HepG2 (cell line): Measurements from ENCODE around the gene NPC1. TPM values are rescaled to one million over a fixed set of nuclear protein-coding genes. Genes with fewer than 3 reads are reported as not detected.
A peak's percentile ranks its signal among the peaks of the same experiment; 100 is the strongest.

Experiments used
- ARNT2 ChIP-seq: sonication (generic); formaldehyde crosslinking; IDR thresholded peaks from 2 replicates; pipeline ENCODE4 v1.8.0; 2022; ENCODE audit warnings: mild to moderate bottlenecking, low read depth, missing genetic modification reagents, moderate library complexity
- ASH2L ChIP-seq: fragments of 300-600, 200-600 bp; sonication (generic); IDR thresholded peaks from 2 replicates; pipeline ENCODE4 v1.7.0; 2017; ENCODE audit warnings: low read depth, mild to moderate bottlenecking, moderate library complexity, mixed read lengths, low read length; ENCODE audit not compliant: insufficient read length
- MIER3 ChIP-seq: IDR thresholded peaks from 2 replicates; pipeline ENCODE4 v1.6.1; 2016; ENCODE audit warnings: missing compliant biosample characterization, borderline replicate concordance
- NFATC3 ChIP-seq: sonication (generic); formaldehyde crosslinking; IDR thresholded peaks from 2 replicates; pipeline ENCODE4 v1.5.1; 2020; ENCODE audit warnings: mild to moderate bottlenecking, missing genetic modification reagents
- NFKB2 ChIP-seq: sonication (generic); formaldehyde crosslinking; IDR thresholded peaks from 2 replicates; pipeline ENCODE4 v1.4.0; 2020; ENCODE audit warnings: missing genetic modification reagents, borderline replicate concordance
- PHF8 ChIP-seq: sonication (generic); formaldehyde crosslinking; IDR thresholded peaks from 2 replicates; pipeline ENCODE4 v1.5.0; 2020; ENCODE audit warnings: missing genetic modification reagents
- POGZ ChIP-seq: sonication (generic); formaldehyde crosslinking; IDR thresholded peaks from 2 replicates; pipeline ENCODE4 v1.4.0; 2020; ENCODE audit warnings: mild to moderate bottlenecking, missing genetic modification reagents
- RBFOX2 ChIP-seq: fragments of 200-400 bp; formaldehyde crosslinking; IDR thresholded peaks from 2 replicates; pipeline ENCODE4 v1.6.1; 2017; ENCODE audit warnings: low read depth, mild to moderate bottlenecking, low read length
- SIN3A ChIP-seq: IDR thresholded peaks from 2 replicates; pipeline ENCODE4 v1.6.1; 2011; ENCODE audit warnings: low read depth, mild to moderate bottlenecking, control low read depth, low read length, borderline replicate concordance
- SIX1 ChIP-seq: sonication (generic); formaldehyde crosslinking; IDR thresholded peaks from 2 replicates; pipeline ENCODE4 v1.4.0; 2020; ENCODE audit warnings: missing genetic modification reagents, borderline replicate concordance
- TCF7L2 ChIP-seq: IDR thresholded peaks from 2 replicates; pipeline ENCODE4 v1.6.1; 2011; ENCODE audit warnings: mild to moderate bottlenecking, low read depth, low read length, moderate library complexity
- ZNF263 ChIP-seq: sonication (generic); formaldehyde crosslinking; IDR thresholded peaks from 2 replicates; pipeline ENCODE4 v1.4.0; 2020; ENCODE audit warnings: missing genetic modification reagents
- ZNF879 ChIP-seq: sonication (generic); formaldehyde crosslinking; IDR thresholded peaks from 2 replicates; pipeline ENCODE4 v1.8.1; 2023; ENCODE audit warnings: missing genetic modification reagents
- polyA plus RNA-seq, 8 experiments: library from polyadenylated mRNA; depleted of rRNA in 3 of 8; stranded (reverse) in 7 of 8; unstranded in 1 of 8; fragments of >200 nt; fragmentation: Illumina TruSeq in 4 of 8; extraction: Trizol in 4 of 8; gene quantifications; 2 replicates each; pipeline versions ENCODE4 v1.2.1 to v1.2.3, GENCODE V29; 2011 to 2016; ENCODE audit warnings: low read depth in 4 of 8, missing spikeins in 1 of 8, mixed read lengths in 1 of 8; ENCODE audit not compliant: insufficient read depth in 1 of 8
- total RNA-seq, 5 experiments: library from RNA; depleted of rRNA; stranded (reverse); fragments of >200 nt; fragmentation: Illumina TruSeq; extraction: Trizol; gene quantifications; 2 replicates each; pipeline ENCODE4 v1.2.3, GENCODE V29; 2016; ENCODE audit warnings: low read depth in 1 of 5
- TF ChIP-seq, protein P1 (sequence below): sonication (generic); formaldehyde crosslinking; IDR thresholded peaks from 2 replicates; pipeline ENCODE4 v1.4.0; 2020; ENCODE audit warnings: missing genetic modification reagents, mild to moderate bottlenecking, borderline replicate concordance
- TF ChIP-seq, protein P2 (sequence below), 2 experiments: fragments of 450-650 bp in 1 of 2; sonication (generic) in 1 of 2; formaldehyde crosslinking; IDR thresholded peaks; 2 replicates each; pipeline versions ENCODE4 v1.5.0 to v1.8.0; 2020 to 2022; ENCODE audit warnings: mild to moderate bottlenecking in 1 of 2, missing genetic modification reagents in 1 of 2
- TF ChIP-seq, protein P3 (sequence below): IDR thresholded peaks from 2 replicates; pipeline ENCODE4 v1.6.1; 2016; ENCODE audit warnings: mild to moderate bottlenecking, missing biosample characterization, missing genetic modification reagents
- TF ChIP-seq, protein P4 (sequence below): sonication (generic); formaldehyde crosslinking; IDR thresholded peaks from 2 replicates; pipeline ENCODE4 v1.8.1; 2023; ENCODE audit warnings: mild to moderate bottlenecking, inconsistent platforms, moderate library complexity, missing genetic modification reagents, borderline replicate concordance
- TF ChIP-seq, protein P5 (sequence below): IDR thresholded peaks from 2 replicates; pipeline ENCODE4 v1.6.1; 2016
- TF ChIP-seq, protein P6 (sequence below): IDR thresholded peaks from 2 replicates; pipeline ENCODE4 v1.6.1; 2012; ENCODE audit warnings: inconsistent platforms

The NPC1 gene
- total and polyA plus RNA-seq, 2 of the 13 experiments (the other 11 are each of a cell fraction or from before 2014, with no cell fraction given) = 46.5 to 114 TPM

DNA sequence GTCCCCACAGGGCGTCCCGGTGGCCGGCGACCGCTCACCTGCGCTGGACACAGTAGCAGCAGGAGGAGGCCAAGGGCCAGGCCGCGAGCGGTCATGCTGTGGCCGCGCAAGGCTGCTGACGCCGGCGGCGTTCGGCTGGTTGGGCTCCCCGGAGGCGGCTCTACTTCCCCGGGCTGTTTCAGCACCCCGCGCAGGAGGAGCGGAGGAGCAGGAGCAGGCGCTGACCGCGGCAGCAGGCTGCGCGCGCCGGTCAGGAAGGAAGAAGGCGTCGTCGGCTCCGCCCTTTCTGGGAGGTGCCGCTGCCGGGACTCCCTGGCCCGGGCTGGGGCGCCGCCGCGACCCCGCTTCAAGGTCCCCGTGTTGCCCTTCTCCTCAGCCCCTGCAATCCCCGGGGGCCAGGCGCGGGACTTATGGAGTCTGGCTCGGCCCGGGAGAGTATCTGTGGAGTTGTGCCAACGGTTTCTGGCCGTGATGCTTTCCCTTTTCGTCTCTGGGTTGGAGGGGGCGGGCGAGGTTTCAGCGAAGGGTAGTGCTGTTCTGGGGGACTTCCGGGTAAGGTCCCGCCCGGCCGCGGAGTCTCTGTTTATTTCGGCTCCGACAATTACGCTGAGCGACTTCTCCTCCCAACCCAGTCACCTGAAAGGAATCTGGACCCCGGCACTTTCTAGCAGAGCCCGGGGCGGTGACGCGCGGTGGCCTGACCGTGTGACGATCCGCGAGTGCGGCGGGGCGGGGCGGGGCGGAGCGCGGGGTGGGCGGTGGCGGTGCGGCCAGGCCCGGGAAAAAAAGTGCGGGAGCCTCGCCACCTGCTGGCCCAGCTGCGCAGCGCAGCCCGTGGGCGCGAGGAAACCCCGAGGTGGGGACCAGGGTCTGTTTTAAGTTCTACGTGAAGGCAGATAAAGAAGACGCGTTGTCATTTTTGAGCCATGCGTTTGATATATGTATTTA, at the start of gene NPC1 (continued):
- TF ChIP-seq, protein P1, sequence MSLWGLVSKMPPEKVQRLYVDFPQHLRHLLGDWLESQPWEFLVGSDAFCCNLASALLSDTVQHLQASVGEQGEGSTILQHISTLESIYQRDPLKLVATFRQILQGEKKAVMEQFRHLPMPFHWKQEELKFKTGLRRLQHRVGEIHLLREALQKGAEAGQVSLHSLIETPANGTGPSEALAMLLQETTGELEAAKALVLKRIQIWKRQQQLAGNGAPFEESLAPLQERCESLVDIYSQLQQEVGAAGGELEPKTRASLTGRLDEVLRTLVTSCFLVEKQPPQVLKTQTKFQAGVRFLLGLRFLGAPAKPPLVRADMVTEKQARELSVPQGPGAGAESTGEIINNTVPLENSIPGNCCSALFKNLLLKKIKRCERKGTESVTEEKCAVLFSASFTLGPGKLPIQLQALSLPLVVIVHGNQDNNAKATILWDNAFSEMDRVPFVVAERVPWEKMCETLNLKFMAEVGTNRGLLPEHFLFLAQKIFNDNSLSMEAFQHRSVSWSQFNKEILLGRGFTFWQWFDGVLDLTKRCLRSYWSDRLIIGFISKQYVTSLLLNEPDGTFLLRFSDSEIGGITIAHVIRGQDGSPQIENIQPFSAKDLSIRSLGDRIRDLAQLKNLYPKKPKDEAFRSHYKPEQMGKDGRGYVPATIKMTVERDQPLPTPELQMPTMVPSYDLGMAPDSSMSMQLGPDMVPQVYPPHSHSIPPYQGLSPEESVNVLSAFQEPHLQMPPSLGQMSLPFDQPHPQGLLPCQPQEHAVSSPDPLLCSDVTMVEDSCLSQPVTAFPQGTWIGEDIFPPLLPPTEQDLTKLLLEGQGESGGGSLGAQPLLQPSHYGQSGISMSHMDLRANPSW (CRISPR knock-in tag) = peak; percentile 72; the same call in 1 of the 2 replicates
- peak; percentile 46; the same call in 1 of the 2 replicates for TF ChIP-seq NFKB2 (CRISPR knock-in tag)
- no peak for TF ChIP-seq SIX1 (CRISPR knock-in tag)
- peak; percentile 85 for TF ChIP-seq PHF8 (CRISPR knock-in tag)
- TF ChIP-seq, protein P2, sequence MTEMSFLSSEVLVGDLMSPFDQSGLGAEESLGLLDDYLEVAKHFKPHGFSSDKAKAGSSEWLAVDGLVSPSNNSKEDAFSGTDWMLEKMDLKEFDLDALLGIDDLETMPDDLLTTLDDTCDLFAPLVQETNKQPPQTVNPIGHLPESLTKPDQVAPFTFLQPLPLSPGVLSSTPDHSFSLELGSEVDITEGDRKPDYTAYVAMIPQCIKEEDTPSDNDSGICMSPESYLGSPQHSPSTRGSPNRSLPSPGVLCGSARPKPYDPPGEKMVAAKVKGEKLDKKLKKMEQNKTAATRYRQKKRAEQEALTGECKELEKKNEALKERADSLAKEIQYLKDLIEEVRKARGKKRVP (CRISPR knock-in tag; IDR thresholded peaks at IDR 0.05) = peak in 1 of 2 experiments; percentile 35; a peak in 1 of 4 replicates
- TF ChIP-seq NFATC3 (CRISPR knock-in tag) = peak; percentile 74; the same call in 1 of the 2 replicates
- TF ChIP-seq ARNT2 (CRISPR knock-in tag) = 0 out of 2 replicates have a peak, but pooled peaks have one; percentile 30
- 0 out of 2 replicates have a peak, but pooled peaks have one; percentile 32 for TF ChIP-seq MIER3 (CRISPR knock-in tag)
- peak; percentile 99 for TF ChIP-seq RBFOX2
- TF ChIP-seq, protein P3, sequence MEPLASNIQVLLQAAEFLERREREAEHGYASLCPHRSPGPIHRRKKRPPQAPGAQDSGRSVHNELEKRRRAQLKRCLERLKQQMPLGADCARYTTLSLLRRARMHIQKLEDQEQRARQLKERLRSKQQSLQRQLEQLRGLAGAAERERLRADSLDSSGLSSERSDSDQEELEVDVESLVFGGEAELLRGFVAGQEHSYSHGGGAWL (CRISPR knock-in tag) = no peak
- TF ChIP-seq, protein P4, sequence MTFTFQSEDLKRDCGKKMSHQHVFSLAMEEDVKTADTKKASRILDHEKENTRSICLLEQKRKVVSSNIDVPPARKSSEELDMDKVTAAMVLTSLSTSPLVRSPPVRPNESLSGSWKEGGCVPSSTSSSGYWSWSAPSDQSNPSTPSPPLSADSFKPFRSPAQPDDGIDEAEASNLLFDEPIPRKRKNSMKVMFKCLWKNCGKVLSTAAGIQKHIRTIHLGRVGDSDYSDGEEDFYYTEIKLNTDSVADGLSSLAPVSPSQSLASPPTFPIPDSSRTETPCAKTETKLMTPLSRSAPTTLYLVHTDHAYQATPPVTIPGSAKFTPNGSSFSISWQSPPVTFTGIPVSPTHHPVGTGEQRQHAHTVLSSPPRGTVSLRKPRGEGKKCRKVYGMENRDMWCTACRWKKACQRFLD = 0 out of 2 replicates have a peak, but pooled peaks have one; percentile 54
- TF ChIP-seq, protein P5, sequence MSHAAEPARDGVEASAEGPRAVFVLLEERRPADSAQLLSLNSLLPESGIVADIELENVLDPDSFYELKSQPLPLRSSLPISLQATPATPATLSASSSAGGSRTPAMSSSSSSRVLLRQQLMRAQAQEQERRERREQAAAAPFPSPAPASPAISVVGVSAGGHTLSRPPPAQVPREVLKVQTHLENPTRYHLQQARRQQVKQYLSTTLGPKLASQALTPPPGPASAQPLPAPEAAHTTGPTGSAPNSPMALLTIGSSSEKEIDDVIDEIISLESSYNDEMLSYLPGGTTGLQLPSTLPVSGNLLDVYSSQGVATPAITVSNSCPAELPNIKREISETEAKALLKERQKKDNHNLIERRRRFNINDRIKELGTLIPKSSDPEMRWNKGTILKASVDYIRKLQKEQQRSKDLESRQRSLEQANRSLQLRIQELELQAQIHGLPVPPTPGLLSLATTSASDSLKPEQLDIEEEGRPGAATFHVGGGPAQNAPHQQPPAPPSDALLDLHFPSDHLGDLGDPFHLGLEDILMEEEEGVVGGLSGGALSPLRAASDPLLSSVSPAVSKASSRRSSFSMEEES (CRISPR knock-in tag) = 0 out of 2 replicates have a peak, but pooled peaks have one; percentile 35
- TF ChIP-seq TCF7L2 = no peak
- peak; percentile 96 for TF ChIP-seq ASH2L
- TF ChIP-seq ZNF263 (CRISPR knock-in tag) = peak; percentile 50
- TF ChIP-seq SIN3A = peak; percentile 66; the same call in 1 of the 2 replicates
- TF ChIP-seq, protein P6, sequence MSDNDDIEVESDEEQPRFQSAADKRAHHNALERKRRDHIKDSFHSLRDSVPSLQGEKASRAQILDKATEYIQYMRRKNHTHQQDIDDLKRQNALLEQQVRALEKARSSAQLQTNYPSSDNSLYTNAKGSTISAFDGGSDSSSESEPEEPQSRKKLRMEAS = peak; percentile 65
- TF ChIP-seq ZNF879 = 0 out of 2 replicates have a peak, but pooled peaks have one; percentile 83
- TF ChIP-seq POGZ (CRISPR knock-in tag) = peak; percentile 81
